Coronary artery (tissue), 2 donors: Measurements from ENCODE around the gene PTGDR.

ENCODE experiments used
- DNase-seq: peaks from one replicate; pipeline ENCODE4 v3.0.0-alpha.2; 2017; ENCODE audit warnings: low spot score
- H3K27ac ChIP-seq, 2 donors: fragments of 200-600 bp; sonication (generic); one replicate each; pipeline ENCODE4 v1.5.1; 2016 to 2019
- H3K4me3 ChIP-seq: fragments of 200-600 bp; sonication (generic); 2 replicates; pipeline ENCODE4 v1.5.1; 2016; ENCODE audit warnings: mild to moderate bottlenecking, moderate library complexity
- CTCF ChIP-seq: fragments of 200-600 bp; sonication (generic); IDR thresholded peaks from one replicate; pipeline ENCODE4 v1.5.1; 2019; ENCODE audit warnings: antibody characterized with exemption

The PTGDR gene

GRCh38 chr14:52262600-52262999, 4.9 kb upstream of the PTGDR start:
- H3K4me3 ChIP-seq: no peak overlapping the region
- no peak for TF ChIP-seq CTCF
- no peak for DNase-seq
- no peak overlapping the region for H3K27ac ChIP-seq

- DNase-seq: no peak
- no peak overlapping the region for H3K27ac ChIP-seq
- no peak overlapping the region for H3K4me3 ChIP-seq
- TF ChIP-seq CTCF: no peak
Measured at GRCh38 chr14:52263190-52263589, 4.3 kb upstream of the PTGDR start.

- H3K4me3 ChIP-seq: no peak overlapping the region
- no peak overlapping the region for H3K27ac ChIP-seq
- DNase-seq: no peak
- TF ChIP-seq CTCF: no peak
Measured at GRCh38 chr14:52265253-52265652, 2.2 kb upstream of the PTGDR start.

GRCh38 chr14:52266179-52266578, 1.3 kb upstream of the PTGDR start:
- H3K27ac ChIP-seq: peak overlapping the region in 1 of 2 donors; percentile 35
- H3K4me3 ChIP-seq: no peak overlapping the region
- TF ChIP-seq CTCF: no peak
- DNase-seq: no peak

GRCh38 chr14:52266782-52267181, 716 bp upstream of the PTGDR start:
- no peak overlapping the region for H3K4me3 ChIP-seq
- H3K27ac ChIP-seq: peak overlapping the region in 1 of 2 donors; percentile 35
- no peak for DNase-seq
- TF ChIP-seq CTCF: no peak

- no peak for TF ChIP-seq CTCF
- Histone ChIP-seq H3K27ac (no peak overlapping the region), H3K4me3 (peak overlapping the region; percentile 66)
- no peak for DNase-seq
Measured at GRCh38 chr14:52268279-52269061, 972 bp downstream of the PTGDR start.

- Histone ChIP-seq H3K27ac (no peak overlapping the region), H3K4me3 (peak overlapping the region; percentile 66)
- no peak for TF ChIP-seq CTCF
- DNase-seq: no peak
Measured at GRCh38 chr14:52269100-52269499, 1.6 kb downstream of the PTGDR start.
